H7 (cell line): ENCODE data around the gene NCOA3. TPM values are rescaled to one million over a fixed set of nuclear protein-coding genes. Genes with fewer than 3 reads are reported as not detected.
"Not testable (repeated sequence)": the region's sequence is repeated elsewhere in the genome, so short reads cannot be mapped to it uniquely, and the experiment has no call there.

Source experiments
- DNase-seq: peaks from one replicate; pipeline ENCODE4 v3.0.0; 2012
- H3K27me3 ChIP-seq: 2 replicates; pipeline ENCODE4 v1.6.0; 2011; ENCODE audit warnings: mild to moderate bottlenecking, low read length; ENCODE audit not compliant: control insufficient read depth, insufficient read depth
- H3K36me3 ChIP-seq: replicated peaks from 2 replicates; pipeline ENCODE4 v1.5.1; 2011; ENCODE audit warnings: low read length; ENCODE audit not compliant: control insufficient read depth, insufficient read depth
- H3K4me3 ChIP-seq: 2 replicates; pipeline ENCODE4 v1.5.1; 2011; ENCODE audit warnings: low read depth, mild to moderate bottlenecking, control low read depth, low read length, moderate library complexity; ENCODE audit not compliant: insufficient read depth
- total RNA-seq: library from RNA; depleted of rRNA; stranded (reverse); fragments of >200 nt; shearing (Covaris generic); gene quantifications from 2 replicates; pipeline ENCODE4 v1.2.3, GENCODE V29; 2014

Gene NCOA3
- total RNA-seq, 1 experiment from 2014 or later, result 10.1 TPM

- H3K27me3 ChIP-seq, result no peaks in the 10 kb centered on the region
- H3K4me3 ChIP-seq, result no peak overlapping the region
- DNase-seq, result no peak
- H3K36me3 ChIP-seq, result no peaks in the 10 kb centered on the region
Measured at GRCh38 chr20:47549671-47550070, 48.0 kb downstream of the NCOA3 start.

GRCh38 chr20:47551222-47551621, 49.5 kb downstream of the NCOA3 start:
- H3K36me3 ChIP-seq, result no peaks in the 10 kb centered on the region
- no peak for DNase-seq
- no peaks in the 10 kb centered on the region for H3K27me3 ChIP-seq
- no peak overlapping the region for H3K4me3 ChIP-seq

- no peak for DNase-seq
- H3K36me3 ChIP-seq, result no peaks in the 10 kb centered on the region
- no peak overlapping the region for H3K4me3 ChIP-seq
- no peaks in the 10 kb centered on the region for H3K27me3 ChIP-seq
Measured at GRCh38 chr20:47551841-47552240, 50.2 kb downstream of the NCOA3 start.

GRCh38 chr20:47552996-47553395, 51.3 kb downstream of the NCOA3 start:
- Histone ChIP-seq H3K27me3 (no peaks in the 10 kb centered on the region), H3K4me3 (no peak overlapping the region), H3K36me3 (no peaks in the 10 kb centered on the region)
- no peak for DNase-seq

GRCh38 chr20:47553594-47554235, 52.0 kb downstream of the NCOA3 start:
- not testable (repeated sequence) for H3K27me3 ChIP-seq, H3K36me3 ChIP-seq, DNase-seq, H3K4me3 ChIP-seq

- not testable (repeated sequence) for H3K27me3 ChIP-seq, H3K36me3 ChIP-seq, H3K4me3 ChIP-seq, DNase-seq
Measured at GRCh38 chr20:47554283-47554682, 52.6 kb downstream of the NCOA3 start.

GRCh38 chr20:47557218-47557617, 55.5 kb downstream of the NCOA3 start:
- Histone ChIP-seq H3K4me3 (no peak overlapping the region), H3K36me3 (no peaks in the 10 kb centered on the region), H3K27me3 (no peaks in the 10 kb centered on the region)
- no peak for DNase-seq

- Histone ChIP-seq H3K36me3 (no peaks in the 10 kb centered on the region), H3K27me3 (no peaks in the 10 kb centered on the region), H3K4me3 (no peak overlapping the region)
- no peak for DNase-seq
Measured at GRCh38 chr20:47557791-47558190, 56.1 kb downstream of the NCOA3 start.

GRCh38 chr20:47558295-47559066, 56.8 kb downstream of the NCOA3 start:
- Histone ChIP-seq H3K4me3 (no peak overlapping the region), H3K36me3 (no peaks in the 10 kb centered on the region), H3K27me3 (no peaks in the 10 kb centered on the region)
- no peak for DNase-seq

GRCh38 chr20:47559141-47559540, 57.5 kb downstream of the NCOA3 start:
- Histone ChIP-seq H3K4me3 (no peak overlapping the region), H3K36me3 (no peaks in the 10 kb centered on the region), H3K27me3 (no peaks in the 10 kb centered on the region)
- no peak for DNase-seq

GRCh38 chr20:47561180-47561579, 59.5 kb downstream of the NCOA3 start:
- no peak for DNase-seq
- no peaks in the 10 kb centered on the region for H3K36me3 ChIP-seq
- no peaks in the 10 kb centered on the region for H3K27me3 ChIP-seq
- no peak overlapping the region for H3K4me3 ChIP-seq

- DNase-seq, result no peak
- no peaks in the 10 kb centered on the region for H3K36me3 ChIP-seq
- H3K4me3 ChIP-seq, result no peak overlapping the region
- no peaks in the 10 kb centered on the region for H3K27me3 ChIP-seq
Measured at GRCh38 chr20:47561603-47562583, 60.2 kb downstream of the NCOA3 start.

GRCh38 chr20:47566269-47566668, 64.6 kb downstream of the NCOA3 start:
- no peak for DNase-seq
- H3K36me3 ChIP-seq, result no peaks in the 10 kb centered on the region
- no peak overlapping the region for H3K4me3 ChIP-seq
- no peaks in the 10 kb centered on the region for H3K27me3 ChIP-seq

GRCh38 chr20:47568019-47568418, 66.3 kb downstream of the NCOA3 start:
- H3K36me3 ChIP-seq, result no peaks in the 10 kb centered on the region
- no peaks in the 10 kb centered on the region for H3K27me3 ChIP-seq
- no peak for DNase-seq
- H3K4me3 ChIP-seq, result no peak overlapping the region
